OCI-LY3 (cell line): Measurements from ENCODE around the gene MAN1A2.

Experiments
- H2AFZ ChIP-seq: fragments of 200-600, 300-600 bp; shearing (Covaris generic); 2 replicates; pipeline ENCODE4 v1.6.0; 2014; ENCODE audit warnings: antibody characterized with exemption, low read depth, low read length
- H3K27ac ChIP-seq: fragments of 200-600, 300-600 bp; sonication (generic); 2 replicates; pipeline ENCODE4 v1.5.1; 2014; ENCODE audit warnings: mild to moderate bottlenecking, low read length, moderate library complexity, mixed read lengths
- H3K27me3 ChIP-seq: fragments of 200-600, 300-600 bp; sonication (generic); 2 replicates; pipeline ENCODE4 v1.6.1; 2014; ENCODE audit warnings: low read depth, low read length, mixed read lengths
- H3K36me3 ChIP-seq: fragments of 200-600, 300-600 bp; sonication (generic); replicated peaks from 2 replicates; pipeline ENCODE3; 2014; ENCODE audit warnings: low read depth, low read length, mixed read lengths
- H3K4me1 ChIP-seq: fragments of 300-600, 200-600 bp; sonication (generic); 2 replicates; pipeline ENCODE4 v1.6.1; 2014; ENCODE audit warnings: low read length, mixed read lengths
- H3K4me2 ChIP-seq: fragments of 200-600, 300-600 bp; sonication (generic); 2 replicates; pipeline ENCODE4 v1.6.1; 2014; ENCODE audit warnings: low read length, mixed read lengths
- H3K4me3 ChIP-seq: fragments of 300-600, 200-600 bp; sonication (generic); 2 replicates; pipeline ENCODE4 v1.5.1; 2014; ENCODE audit warnings: antibody characterized with exemption, mild to moderate bottlenecking, low read length, moderate library complexity
- H3K79me2 ChIP-seq: fragments of 300-600, 200-600 bp; shearing (Covaris generic); 2 replicates; pipeline ENCODE4 v1.6.1; 2014; ENCODE audit warnings: mild to moderate bottlenecking, low read length, mixed read lengths
- H3K9ac ChIP-seq: fragments of 300-600, 200-600 bp; shearing (Covaris generic); 2 replicates; pipeline ENCODE4 v1.6.0; 2014; ENCODE audit warnings: mild to moderate bottlenecking, low read length, moderate library complexity
- H3K9me3 ChIP-seq: fragments of 200-600, 300-600 bp; shearing (Covaris generic); 2 replicates; pipeline ENCODE4 v1.6.1; 2014; ENCODE audit warnings: low read length, mixed read lengths; ENCODE audit not compliant: insufficient read depth
- H4K20me1 ChIP-seq: fragments of 200-600, 300-600 bp; sonication (generic); 2 replicates; pipeline ENCODE4 v1.6.1; 2016; ENCODE audit warnings: low read length, mixed read lengths; ENCODE audit not compliant: insufficient read depth
- CTCF ChIP-seq: fragments of 200-600, 300-600 bp; sonication (generic); IDR thresholded peaks from 2 replicates; pipeline ENCODE4 v1.5.1; 2014; ENCODE audit warnings: antibody characterized with exemption, low read length, low read depth
- EZH2phosphoT487 ChIP-seq: fragments of 200-600 bp; shearing (Covaris generic); IDR thresholded peaks from 2 replicates; pipeline ENCODE4 v1.6.1; 2018; ENCODE audit warnings: antibody characterized with exemption, mixed run types, low read depth

MAN1A2 gene

DNA sequence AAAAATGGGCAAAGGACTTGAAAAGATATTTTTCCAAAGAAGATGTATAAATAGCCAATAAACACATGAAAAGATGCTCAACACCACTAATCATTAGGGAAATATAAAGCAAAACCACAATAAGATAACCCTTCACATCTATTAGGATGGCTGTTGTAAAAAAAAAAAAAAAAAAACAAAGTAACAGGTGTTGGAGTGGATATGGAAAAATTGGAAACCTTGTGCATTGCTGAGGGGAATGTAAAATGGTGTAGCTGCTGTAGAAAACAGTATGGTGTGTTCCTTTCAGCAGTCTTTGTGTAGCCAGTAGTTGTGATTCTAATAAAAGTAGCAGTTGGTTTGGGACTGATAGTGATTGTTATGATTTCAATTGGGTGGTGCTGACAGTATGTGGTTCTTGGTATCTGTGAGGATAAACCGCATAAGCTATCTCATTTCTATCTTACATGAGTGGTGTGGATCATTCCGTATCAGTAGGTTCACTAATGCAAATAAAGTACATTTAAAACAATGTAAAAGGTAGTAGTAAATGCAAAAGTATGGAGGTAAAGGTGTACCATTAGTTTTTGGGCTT lies 19.9 kb downstream of the MAN1A2 start:
- H3K79me2 ChIP-seq: peaks cover 61% of the 10 kb centered on the region

GRCh38 chr1:117388328-117388727 lies 21.1 kb downstream of the MAN1A2 start:
- Histone ChIP-seq H3K27ac (no peak overlapping the region), H3K79me2 (peaks cover 63% of the 10 kb centered on the region), H3K36me3 (no peaks in the 10 kb centered on the region), H3K9me3 (peaks cover under 1% of the 10 kb centered on the region; the same call in 1 of the 2 replicates), H3K4me3 (no peak overlapping the region), H3K4me2 (no peak overlapping the region), H3K4me1 (no peaks in the 10 kb centered on the region), H2AFZ (no peak overlapping the region), H3K9ac (no peak overlapping the region), H4K20me1 (peaks cover 5% of the 10 kb centered on the region; the same call in 1 of the 2 replicates), H3K27me3 (no peaks in the 10 kb centered on the region)
- TF ChIP-seq CTCF (no peak), EZH2phosphoT487 (no peak)

More for the DNA sequence above, 19.9 kb downstream of the MAN1A2 start:
- Histone ChIP-seq H3K36me3 (no peaks in the 10 kb centered on the region), H3K9ac (no peak overlapping the region), H3K4me1 (no peaks in the 10 kb centered on the region), H3K4me2 (no peak overlapping the region), H3K4me3 (no peak overlapping the region), H3K27me3 (no peaks in the 10 kb centered on the region), H4K20me1 (peaks cover 5% of the 10 kb centered on the region; the same call in 1 of the 2 replicates), H2AFZ (no peak overlapping the region), H3K27ac (no peak overlapping the region), H3K9me3 (peaks cover 4% of the 10 kb centered on the region; the same call in 1 of the 2 replicates)
- TF ChIP-seq CTCF: no peak
- no peak for TF ChIP-seq EZH2phosphoT487

GRCh38 chr1:117389284-117389683 lies 22.0 kb downstream of the MAN1A2 start:
- TF ChIP-seq EZH2phosphoT487: no peak
- no peak for TF ChIP-seq CTCF
- Histone ChIP-seq H3K27me3 (no peaks in the 10 kb centered on the region), H3K4me1 (no peaks in the 10 kb centered on the region), H3K4me3 (no peak overlapping the region), H3K9ac (no peak overlapping the region), H3K9me3 (no peaks in the 10 kb centered on the region), H3K27ac (no peak overlapping the region), H3K79me2 (peaks cover 59% of the 10 kb centered on the region), H4K20me1 (peaks cover 5% of the 10 kb centered on the region; the same call in 1 of the 2 replicates), H3K36me3 (no peaks in the 10 kb centered on the region), H2AFZ (no peak overlapping the region), H3K4me2 (no peak overlapping the region)

- H3K27ac ChIP-seq: no peak overlapping the region
- peaks cover 5% of the 10 kb centered on the region; the same call in 1 of the 2 replicates for H4K20me1 ChIP-seq
- H3K4me2 ChIP-seq: no peak overlapping the region
- no peak overlapping the region for H3K4me3 ChIP-seq
- TF ChIP-seq CTCF (no peak), EZH2phosphoT487 (no peak)
- H3K9me3 ChIP-seq: no peaks in the 10 kb centered on the region
- H3K79me2 ChIP-seq: peaks cover 60% of the 10 kb centered on the region
- no peaks in the 10 kb centered on the region for H3K4me1 ChIP-seq
- H3K27me3 ChIP-seq: no peaks in the 10 kb centered on the region
- H3K9ac ChIP-seq: no peak overlapping the region
- no peaks in the 10 kb centered on the region for H3K36me3 ChIP-seq
- no peak overlapping the region for H2AFZ ChIP-seq
Observed at GRCh38 chr1:117389779-117390178, 22.5 kb downstream of the MAN1A2 start.
